ENCODE data around the gene C3orf22. TPM values are rescaled to one million over a fixed set of nuclear protein-coding genes. Genes with fewer than 3 reads are reported as not detected.

The C3orf22 gene
- total RNA-seq, 4 donors from 2014 or later = not detected

DNA sequence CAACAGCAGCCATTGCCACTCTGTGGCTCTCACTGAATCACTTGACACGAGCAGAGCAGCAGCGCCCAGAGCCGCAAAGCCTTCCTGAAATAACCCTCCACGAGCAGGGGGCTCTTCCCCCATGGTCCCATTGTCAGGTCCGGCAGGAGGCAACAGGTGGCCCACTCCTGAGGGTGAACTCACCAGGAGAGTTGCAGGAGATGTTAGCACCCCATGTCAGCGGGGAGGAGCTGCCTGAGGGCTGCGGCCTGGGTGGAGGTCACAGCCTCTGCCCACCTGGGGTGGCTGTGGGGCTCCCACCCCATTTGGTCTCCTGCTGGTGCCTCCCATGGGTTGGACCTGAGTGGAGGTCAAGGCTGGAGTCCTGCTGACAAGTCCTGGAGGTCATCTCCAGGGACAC is 12.3 kb upstream of the C3orf22 start:
- WGBS, 2 donors = 93 to 100% methylated on average over 4 to 5 of the region's 7 CpGs
- no peak for TF ChIP-seq POLR2A (IDR thresholded peaks at IDR 0.05)
- TF ChIP-seq, protein P1, sequence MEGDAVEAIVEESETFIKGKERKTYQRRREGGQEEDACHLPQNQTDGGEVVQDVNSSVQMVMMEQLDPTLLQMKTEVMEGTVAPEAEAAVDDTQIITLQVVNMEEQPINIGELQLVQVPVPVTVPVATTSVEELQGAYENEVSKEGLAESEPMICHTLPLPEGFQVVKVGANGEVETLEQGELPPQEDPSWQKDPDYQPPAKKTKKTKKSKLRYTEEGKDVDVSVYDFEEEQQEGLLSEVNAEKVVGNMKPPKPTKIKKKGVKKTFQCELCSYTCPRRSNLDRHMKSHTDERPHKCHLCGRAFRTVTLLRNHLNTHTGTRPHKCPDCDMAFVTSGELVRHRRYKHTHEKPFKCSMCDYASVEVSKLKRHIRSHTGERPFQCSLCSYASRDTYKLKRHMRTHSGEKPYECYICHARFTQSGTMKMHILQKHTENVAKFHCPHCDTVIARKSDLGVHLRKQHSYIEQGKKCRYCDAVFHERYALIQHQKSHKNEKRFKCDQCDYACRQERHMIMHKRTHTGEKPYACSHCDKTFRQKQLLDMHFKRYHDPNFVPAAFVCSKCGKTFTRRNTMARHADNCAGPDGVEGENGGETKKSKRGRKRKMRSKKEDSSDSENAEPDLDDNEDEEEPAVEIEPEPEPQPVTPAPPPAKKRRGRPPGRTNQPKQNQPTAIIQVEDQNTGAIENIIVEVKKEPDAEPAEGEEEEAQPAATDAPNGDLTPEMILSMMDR (IDR thresholded peaks at IDR 0.05) = no peak
- no peak overlapping the region for H3K4me3 ChIP-seq (ENCODE audit: low read depth, poor library complexity, severe bottlenecking)
- intact Hi-C loops (cut with DNase I; ENCODE audit: low total_unique reads) = no loop called here
- DNase-seq (ENCODE audit: low spot score in 2 of 2) = peak in 1 of 2 donors; percentile 80

DNA sequence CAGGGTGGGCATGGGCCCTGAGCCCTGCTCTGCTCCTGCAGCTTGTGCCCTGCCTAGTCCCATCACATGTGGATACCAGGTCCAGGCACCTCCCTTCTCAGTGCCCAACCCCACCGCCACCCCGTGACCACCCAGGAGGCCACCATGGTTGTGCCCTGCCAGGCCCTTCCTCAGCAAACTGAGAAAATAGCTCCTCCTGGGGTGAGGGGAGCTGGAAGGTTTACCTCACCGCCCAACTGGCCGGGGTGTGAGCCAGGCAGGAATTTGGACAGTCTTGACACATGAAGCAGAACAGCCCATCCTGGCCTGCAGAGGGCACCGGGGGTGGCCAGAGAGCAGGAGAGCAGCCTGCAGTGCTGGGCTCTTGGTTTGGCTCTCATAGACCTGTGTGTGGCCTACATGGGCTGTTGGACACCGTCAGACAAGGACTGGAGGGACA is 11.4 kb upstream of the C3orf22 start:
- no peak overlapping the region for H3K4me3 ChIP-seq (ENCODE audit: low read depth, poor library complexity, severe bottlenecking)
- intact Hi-C loops (cut with DNase I; ENCODE audit: low total_unique reads) = no loop called here
- no peak for DNase-seq (ENCODE audit: low spot score in 2 of 2)
- TF ChIP-seq, protein P1 (IDR thresholded peaks at IDR 0.05) = no peak
- no peak for TF ChIP-seq POLR2A (IDR thresholded peaks at IDR 0.05)
- 70 to 80% methylated on average over 6 of the region's 6 CpGs for WGBS, 2 donors

GRCh38 chr3:126569390-126569975 is 10.8 kb upstream of the C3orf22 start:
- TF ChIP-seq, protein P1 (IDR thresholded peaks at IDR 0.05) = no peak
- no peak for TF ChIP-seq POLR2A (IDR thresholded peaks at IDR 0.05)
- WGBS, 2 donors = 85 to 86% methylated on average over 9 of the region's 9 CpGs
- intact Hi-C loops (cut with DNase I; ENCODE audit: low total_unique reads) = no loop called here
- no peak for DNase-seq (ENCODE audit: low spot score in 2 of 2)
- H3K4me3 ChIP-seq (ENCODE audit: low read depth, poor library complexity, severe bottlenecking) = no peak overlapping the region

- H3K4me3 ChIP-seq (ENCODE audit: low read depth, poor library complexity, severe bottlenecking) = no peak overlapping the region
- TF ChIP-seq, protein P1 (IDR thresholded peaks at IDR 0.05) = no peak
- no peak for TF ChIP-seq POLR2A (IDR thresholded peaks at IDR 0.05)
- intact Hi-C loops (cut with DNase I; ENCODE audit: low total_unique reads) = no loop called here
- 40 to 59% methylated on average over 3 of the region's 3 CpGs for WGBS, 2 donors
- DNase-seq (ENCODE audit: low spot score in 2 of 2) = no peak
Measured at GRCh38 chr3:126568776-126569342, 10.1 kb upstream of the C3orf22 start.

GRCh38 chr3:126567696-126568438 is 9.1 kb upstream of the C3orf22 start:
- DNase-seq (ENCODE audit: low spot score in 2 of 2) = no peak
- 73 to 78% methylated on average over 8 to 10 of the region's 10 CpGs for WGBS, 2 donors
- H3K4me3 ChIP-seq (ENCODE audit: low read depth, poor library complexity, severe bottlenecking) = no peak overlapping the region
- TF ChIP-seq POLR2A (IDR thresholded peaks at IDR 0.05) = no peak
- TF ChIP-seq, protein P1 (IDR thresholded peaks at IDR 0.05) = no peak
- intact Hi-C loops (cut with DNase I; ENCODE audit: low total_unique reads) = no loop called here
